Keratinocyte (primary cell): ENCODE data around the gene ASAP3.

Source experiments
- CTCF ChIP-seq, 3 experiments: IDR thresholded peaks in 1 of 3; conservative IDR thresholded peaks in 1 of 3; optimal IDR thresholded peaks in 1 of 3; 2 replicates in 2 of 3; 3 replicates in 1 of 3; pipeline versions ENCODE3 to v1.5.1; 2011; ENCODE audit warnings: low read length in 3 of 3, mild to moderate bottlenecking in 3 of 3, moderate library complexity in 2 of 3, control low read depth in 1 of 3, inconsistent platforms in 1 of 3; ENCODE audit not compliant: insufficient read depth in 2 of 3; ENCODE audit errors: extremely low read depth in 1 of 3
- EZH2 ChIP-seq: IDR thresholded peaks from one replicate; pipeline ENCODE4 v1.6.1; 2012; ENCODE audit warnings: inconsistent platforms, mild to moderate bottlenecking, low read length, moderate library complexity

GRCh38 chr1:23444596-23445390, 39.2 kb downstream of the ASAP3 start:
- TF ChIP-seq CTCF (optimal IDR thresholded peaks at IDR 0.05 in 1 of 3, IDR thresholded peaks at IDR 0.05 in 1 of 3, conservative IDR thresholded peaks at IDR 0.05 in 1 of 3; ENCODE audit: extremely low read depth in 1 of 3, insufficient read depth in 2 of 3, low read length in 3 of 3): no peak
- no peak for TF ChIP-seq EZH2
